ENCODE results near the gene SLC22A14.
"Not testable (repeated sequence)": the region's sequence is repeated elsewhere in the genome, so short reads cannot be mapped to it uniquely, and the experiment has no call there.

The SLC22A14 gene

GRCh38 chr3:38271553-38271952, 10.5 kb upstream of the SLC22A14 start:
- DNase-seq (ENCODE audit: low spot score): no peak

DNA sequence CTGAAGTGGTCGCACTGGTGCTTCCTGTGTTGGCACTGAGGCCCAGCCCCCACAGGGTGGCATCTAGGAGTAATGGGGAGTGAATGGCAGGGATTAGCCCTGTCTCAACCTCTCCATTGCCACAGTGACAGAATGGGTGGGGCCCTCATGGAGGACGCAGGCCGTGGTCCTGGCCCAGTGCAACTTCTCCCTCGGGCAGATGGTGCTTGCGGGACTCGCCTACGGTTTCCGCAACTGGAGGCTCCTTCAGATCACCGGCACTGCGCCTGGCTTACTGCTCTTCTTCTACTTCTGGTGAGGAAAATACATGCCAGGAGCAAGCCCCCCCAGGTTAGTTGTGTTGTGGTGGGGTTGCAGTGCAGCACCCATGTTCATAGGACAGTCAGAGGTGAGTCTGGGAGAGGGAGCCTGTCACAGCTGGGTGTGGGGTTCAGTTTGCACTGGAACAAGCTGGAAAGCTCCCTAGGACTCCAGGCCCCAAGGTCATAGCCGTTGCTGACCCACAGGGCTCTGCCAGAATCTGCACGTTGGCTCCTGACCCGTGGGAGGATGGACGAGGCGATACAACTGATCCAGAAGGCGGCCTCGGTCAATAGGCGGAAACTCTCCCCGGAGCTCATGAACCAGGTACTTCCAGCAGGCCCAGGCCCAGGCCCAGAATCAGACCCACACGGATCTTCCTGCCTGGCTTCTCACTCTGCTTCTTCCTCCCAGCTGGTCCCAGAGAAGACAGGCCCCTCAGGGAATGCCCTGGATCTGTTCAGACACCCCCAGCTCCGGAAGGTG, 7.0 kb upstream of the SLC22A14 start:
- DNase-seq (ENCODE audit: low spot score): no peak

- DNase-seq (ENCODE audit: low spot score): no peak
These were observed 6.4 kb upstream of the SLC22A14 start for GRCh38 chr3:38275658-38276057.

- DNase-seq (ENCODE audit: low spot score): no peak
These were observed 5.8 kb upstream of the SLC22A14 start for GRCh38 chr3:38276081-38276916.

DNA sequence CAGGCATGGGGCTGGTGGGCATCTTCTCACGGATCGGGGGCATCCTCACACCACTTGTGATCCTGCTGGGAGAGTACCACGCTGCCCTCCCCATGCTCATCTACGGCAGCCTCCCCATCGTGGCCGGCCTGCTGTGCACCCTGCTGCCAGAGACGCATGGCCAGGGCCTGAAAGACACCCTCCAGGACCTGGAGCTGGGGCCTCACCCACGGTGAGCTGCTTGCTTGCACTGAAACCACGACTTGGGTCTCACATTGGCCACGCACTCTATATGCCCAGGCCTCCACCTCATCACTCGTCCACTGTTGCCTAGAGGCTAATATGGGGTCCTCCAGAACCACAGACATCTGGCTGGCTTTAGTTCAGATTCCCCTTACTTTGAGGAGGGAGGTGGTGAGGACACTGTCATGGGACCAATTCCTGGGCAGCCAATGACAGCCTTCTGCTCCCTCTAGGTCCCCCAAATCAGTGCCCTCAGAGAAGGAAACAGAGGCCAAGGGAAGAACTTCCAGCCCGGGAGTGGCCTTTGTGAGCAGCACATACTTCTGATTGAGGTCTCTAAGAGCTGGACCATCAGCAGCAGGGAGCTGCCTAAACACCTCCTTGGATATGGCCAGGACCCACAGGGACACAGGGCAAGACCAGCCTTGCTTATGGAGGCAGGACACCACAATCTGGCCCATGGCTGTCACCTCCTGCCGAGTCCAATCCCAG, 5.0 kb upstream of the SLC22A14 start:
- no peak for DNase-seq (ENCODE audit: low spot score)

DNA sequence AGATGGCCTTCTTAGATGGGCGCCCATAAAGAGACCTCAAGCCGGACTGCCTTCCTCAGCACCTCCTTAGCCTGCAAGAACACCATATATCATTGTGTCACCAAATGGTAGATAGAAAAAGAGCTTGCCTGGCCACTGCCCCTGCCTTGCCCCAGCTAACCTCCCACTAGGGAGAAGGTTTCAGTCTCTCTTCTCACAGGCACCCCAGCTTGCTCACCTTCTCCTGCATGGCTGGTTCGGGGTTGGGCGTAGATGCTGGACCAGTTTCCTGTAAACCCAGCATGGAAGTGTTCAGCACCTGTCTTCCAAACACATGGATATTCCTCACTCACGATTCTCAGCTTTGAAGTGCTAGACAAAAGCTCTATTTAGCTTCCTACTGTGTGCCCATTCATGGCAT, 3.3 kb upstream of the SLC22A14 start:
- DNase-seq (ENCODE audit: low spot score): no peak

- no peak for DNase-seq (ENCODE audit: low spot score)
These were observed 2.0 kb downstream of the SLC22A14 start for GRCh38 chr3:38283810-38284755.

DNA sequence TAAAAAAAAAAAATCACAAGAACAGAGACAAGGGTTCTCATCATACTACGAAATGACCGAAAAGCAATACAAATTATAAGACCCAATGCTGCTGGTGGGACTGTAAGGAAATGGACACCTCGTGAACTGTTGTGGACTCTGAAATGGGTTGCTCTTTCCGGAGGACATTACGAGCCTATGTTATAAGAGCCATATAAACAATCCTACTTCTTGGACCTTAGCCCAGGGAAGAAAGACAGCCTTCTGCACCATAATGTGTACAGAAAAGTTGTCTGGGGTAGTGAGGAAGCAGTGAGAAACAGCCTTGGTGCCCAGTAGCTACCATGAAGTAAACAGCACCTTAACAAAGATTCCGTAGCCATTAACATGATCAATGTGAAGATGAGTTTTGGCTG, 2.7 kb downstream of the SLC22A14 start:
- no peak for DNase-seq (ENCODE audit: low spot score)

GRCh38 chr3:38289286-38290217, 7.5 kb downstream of the SLC22A14 start:
- not testable (repeated sequence) for DNase-seq (ENCODE audit: low spot score)

GRCh38 chr3:38297053-38297452, 15.0 kb downstream of the SLC22A14 start:
- not testable (repeated sequence) for DNase-seq (ENCODE audit: low spot score)

DNA sequence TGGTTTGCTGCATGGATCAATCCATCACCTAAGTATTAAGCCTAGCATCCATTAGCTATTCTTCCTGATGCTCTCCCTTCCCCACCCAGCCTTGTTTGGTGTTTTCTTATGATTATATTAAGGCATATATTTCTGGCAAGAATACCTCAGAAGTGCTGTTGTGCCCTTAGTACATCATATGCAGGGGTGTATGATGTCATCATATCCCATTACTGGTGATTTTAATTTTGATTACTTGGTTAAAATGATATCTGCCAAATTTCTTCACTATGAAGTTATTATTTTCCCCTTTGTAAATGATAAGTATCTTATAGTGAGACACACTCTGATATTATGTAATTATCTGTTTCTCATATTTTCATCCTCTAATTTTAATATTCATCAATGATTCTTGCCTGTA, 15.4 kb downstream of the SLC22A14 start:
- no peak for DNase-seq (ENCODE audit: low spot score)

- peak; percentile 33 for DNase-seq (ENCODE audit: low spot score)
These were observed 16.0 kb downstream of the SLC22A14 start for GRCh38 chr3:38297947-38298711.

- DNase-seq (ENCODE audit: low spot score): no peak
These were observed 24.8 kb downstream of the SLC22A14 start for GRCh38 chr3:38306941-38307340.

DNA sequence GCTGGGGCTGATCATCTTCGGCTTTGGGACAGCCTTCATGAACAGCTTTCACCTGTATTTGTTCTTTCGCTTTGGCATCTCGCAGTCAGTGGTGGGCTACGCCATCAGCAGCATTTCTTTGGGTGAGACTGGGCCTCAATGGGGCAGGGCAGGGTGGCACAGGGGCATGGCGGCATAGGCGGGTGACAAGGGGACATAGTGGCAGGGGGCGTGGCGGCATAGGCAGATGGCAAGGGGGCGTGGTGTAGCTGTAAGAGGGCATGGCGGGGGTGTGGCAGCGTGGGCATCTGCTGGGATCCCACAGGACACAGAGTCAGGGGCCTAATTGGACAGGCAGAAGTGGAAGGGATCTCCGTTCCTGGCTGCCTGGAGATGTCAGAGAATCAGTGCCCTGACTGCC, 25.5 kb downstream of the SLC22A14 start:
- DNase-seq (ENCODE audit: low spot score): no peak

- DNase-seq (ENCODE audit: low spot score): no peak
These were observed 26.4 kb downstream of the SLC22A14 start for GRCh38 chr3:38308456-38308855.

GRCh38 chr3:38311476-38311875, 29.4 kb downstream of the SLC22A14 start:
- DNase-seq (ENCODE audit: low spot score): no peak

GRCh38 chr3:38311941-38312340, 29.8 kb downstream of the SLC22A14 start:
- DNase-seq (ENCODE audit: low spot score): no peak

DNA sequence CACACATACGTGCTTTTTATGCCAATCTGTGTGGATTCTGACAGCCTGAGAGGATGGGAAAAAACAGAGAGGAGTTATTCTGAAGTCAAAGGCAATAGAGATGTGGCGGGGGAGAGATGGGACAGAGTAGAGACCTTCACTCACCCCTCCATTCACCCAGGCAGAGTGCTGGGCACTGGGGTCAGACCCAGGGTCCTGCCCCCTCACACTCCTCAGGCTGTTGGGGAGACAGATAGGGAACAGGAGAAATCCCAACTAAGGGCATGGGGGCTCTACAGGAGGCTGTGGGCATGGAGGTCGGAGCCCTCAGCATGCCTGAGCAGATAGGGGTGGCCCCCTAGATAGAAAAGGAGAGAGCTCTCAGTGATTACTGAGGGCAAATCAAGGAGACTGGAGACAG, 30.3 kb downstream of the SLC22A14 start:
- DNase-seq (ENCODE audit: low spot score): no peak

DNA sequence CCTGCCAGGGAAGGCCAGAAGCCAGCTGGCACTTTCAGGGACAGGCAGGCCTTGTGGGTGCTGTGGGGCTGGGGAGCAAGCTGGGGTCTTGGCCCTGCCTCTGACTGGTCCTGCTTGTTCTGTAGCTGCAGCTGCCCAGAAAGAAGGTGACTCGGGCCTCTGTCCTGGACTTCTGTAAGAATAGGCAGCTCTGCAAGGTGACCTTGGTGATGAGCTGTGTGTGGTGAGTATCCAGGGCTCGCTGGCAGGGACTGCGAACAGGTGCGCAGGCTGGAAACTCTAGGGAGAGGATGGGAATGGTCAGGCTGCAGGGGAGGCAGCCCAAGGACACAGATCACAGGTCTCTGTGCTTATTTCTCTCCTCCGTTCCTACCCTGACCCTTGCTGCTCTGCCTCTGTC, 31.2 kb downstream of the SLC22A14 start:
- peak; percentile 22 for DNase-seq (ENCODE audit: low spot score)

DNA sequence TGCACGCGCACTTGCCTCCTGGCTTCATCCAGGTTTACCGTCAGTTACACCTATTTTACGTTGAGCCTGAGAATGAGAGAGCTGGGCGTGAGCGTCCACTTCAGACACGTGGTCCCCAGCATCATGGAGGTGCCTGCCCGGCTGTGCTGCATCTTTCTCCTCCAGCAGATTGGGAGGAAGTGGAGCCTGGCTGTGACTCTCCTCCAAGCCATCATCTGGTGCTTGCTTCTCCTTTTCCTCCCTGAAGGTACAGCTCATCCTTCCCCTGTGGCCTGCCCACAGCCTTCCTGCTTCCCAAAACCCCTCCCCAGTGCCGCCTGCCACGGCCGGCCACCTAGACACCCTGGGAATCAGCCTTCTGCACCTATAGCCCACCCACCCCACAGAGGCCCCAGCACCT, 31.6 kb downstream of the SLC22A14 start:
- peak; percentile 14 for DNase-seq (ENCODE audit: low spot score)

Data from D341Med (cell line).